ENCODE results near the gene EFR3B.
"Not testable (repeated sequence)": the region's sequence is repeated elsewhere in the genome, so short reads cannot be mapped to it uniquely, and the experiment has no call there.

The EFR3B gene

GRCh38 chr2:25155401-25155800 is 113.5 kb downstream of the EFR3B start:
- no peak for DNase-seq

- DNase-seq: no peak
Measured at GRCh38 chr2:25158096-25158852, 116.4 kb downstream of the EFR3B start.

GRCh38 chr2:25159949-25160348 is 118.1 kb downstream of the EFR3B start:
- DNase-seq: no peak

GRCh38 chr2:25160376-25160775 is 118.5 kb downstream of the EFR3B start:
- DNase-seq: no peak

GRCh38 chr2:25161055-25161781 is 119.3 kb downstream of the EFR3B start:
- DNase-seq: peak in 6 of 14 donors; percentile 13 to 53 (median 18)

- not testable (repeated sequence) for DNase-seq
Measured at GRCh38 chr2:25162061-25162460, 120.2 kb downstream of the EFR3B start.

GRCh38 chr2:25164561-25164960 is 122.7 kb downstream of the EFR3B start:
- DNase-seq: no peak

GRCh38 chr2:25165992-25166875 is 124.4 kb downstream of the EFR3B start:
- DNase-seq: peak in 4 of 14 donors; percentile 8 to 18 (median 11)

GRCh38 chr2:25168256-25169072 is 126.6 kb downstream of the EFR3B start, which contains the start of gene POMC:
Gene POMC (minus strand): TSS chr2:25168580. CDS start chr2:25164772, 3,808 bp downstream.
- DNase-seq: no peak

- no peak for DNase-seq
Measured at GRCh38 chr2:25169073-25169470, 127.2 kb downstream of the EFR3B start.

- no peak for DNase-seq
Measured at GRCh38 chr2:25170888-25171287, 129.0 kb downstream of the EFR3B start.

GRCh38 chr2:25173719-25174118 is 131.8 kb downstream of the EFR3B start:
- no peak for DNase-seq

GRCh38 chr2:25174192-25174861 is 132.5 kb downstream of the EFR3B start:
- no peak for DNase-seq

- DNase-seq: no peak
Measured at GRCh38 chr2:25176138-25176537, 134.3 kb downstream of the EFR3B start.

- DNase-seq: no peak
Measured at GRCh38 chr2:25176541-25177181, 134.8 kb downstream of the EFR3B start.

GRCh38 chr2:25177211-25177611 is 135.3 kb downstream of the EFR3B start:
- DNase-seq: no peak

- no peak for DNase-seq
Measured at GRCh38 chr2:25178976-25179375, 137.1 kb downstream of the EFR3B start.

- DNase-seq: no peak
Measured at GRCh38 chr2:25184254-25184653, 142.4 kb downstream of the EFR3B start.

GRCh38 chr2:25187729-25188350 is 146.0 kb downstream of the EFR3B start:
- DNase-seq: no peak

GRCh38 chr2:25188405-25188804 is 146.5 kb downstream of the EFR3B start:
- DNase-seq: no peak

Data from C1 segment of cervical spinal cord (tissue), 14 donors.